GM23248 (cell line): Measurements from ENCODE around the gene CITED4.

ENCODE experiments used
- EZH2 ChIP-seq: fragments of 200-600 bp; sonication (generic); IDR thresholded peaks from 2 replicates; pipeline ENCODE4 v1.6.1; 2018; ENCODE audit warnings: antibody characterized with exemption, mild to moderate bottlenecking; ENCODE audit not compliant: insufficient read depth, poor library complexity, severe bottlenecking
- EZH2phosphoT487 ChIP-seq: fragments of 200-600 bp; sonication (generic); IDR thresholded peaks from 2 replicates; pipeline ENCODE4 v1.6.1; 2018; ENCODE audit warnings: antibody characterized with exemption, moderate library complexity, mild to moderate bottlenecking, low read depth; ENCODE audit not compliant: insufficient read depth

GRCh38 chr1:40844079-40844478 lies 18.1 kb downstream of the CITED4 start:
- TF ChIP-seq EZH2 (no peak), EZH2phosphoT487 (no peak)
